Measurements from ENCODE around the gene ULK4.

DNA sequence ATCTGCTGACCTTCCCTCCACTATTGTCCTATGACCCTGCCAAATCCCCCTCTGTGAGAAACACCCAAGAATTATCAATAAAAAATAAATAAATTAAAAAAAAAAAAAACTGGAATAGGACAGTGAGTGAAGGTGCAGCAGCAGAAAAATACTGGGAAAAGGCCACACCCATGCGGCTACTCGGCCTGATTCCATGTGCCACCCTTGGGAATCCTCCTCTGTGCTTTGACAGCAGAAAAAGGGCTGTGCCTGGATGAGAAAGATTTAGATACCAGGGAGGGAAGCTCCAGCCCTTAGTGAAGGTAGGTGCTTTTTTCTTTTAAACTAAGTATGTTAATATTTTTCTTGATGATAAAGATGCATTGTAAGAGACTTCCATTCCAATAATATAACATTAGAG lies 654.8 kb downstream of the ULK4 start:
- TF ChIP-seq, protein P1, sequence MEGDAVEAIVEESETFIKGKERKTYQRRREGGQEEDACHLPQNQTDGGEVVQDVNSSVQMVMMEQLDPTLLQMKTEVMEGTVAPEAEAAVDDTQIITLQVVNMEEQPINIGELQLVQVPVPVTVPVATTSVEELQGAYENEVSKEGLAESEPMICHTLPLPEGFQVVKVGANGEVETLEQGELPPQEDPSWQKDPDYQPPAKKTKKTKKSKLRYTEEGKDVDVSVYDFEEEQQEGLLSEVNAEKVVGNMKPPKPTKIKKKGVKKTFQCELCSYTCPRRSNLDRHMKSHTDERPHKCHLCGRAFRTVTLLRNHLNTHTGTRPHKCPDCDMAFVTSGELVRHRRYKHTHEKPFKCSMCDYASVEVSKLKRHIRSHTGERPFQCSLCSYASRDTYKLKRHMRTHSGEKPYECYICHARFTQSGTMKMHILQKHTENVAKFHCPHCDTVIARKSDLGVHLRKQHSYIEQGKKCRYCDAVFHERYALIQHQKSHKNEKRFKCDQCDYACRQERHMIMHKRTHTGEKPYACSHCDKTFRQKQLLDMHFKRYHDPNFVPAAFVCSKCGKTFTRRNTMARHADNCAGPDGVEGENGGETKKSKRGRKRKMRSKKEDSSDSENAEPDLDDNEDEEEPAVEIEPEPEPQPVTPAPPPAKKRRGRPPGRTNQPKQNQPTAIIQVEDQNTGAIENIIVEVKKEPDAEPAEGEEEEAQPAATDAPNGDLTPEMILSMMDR (IDR thresholded peaks at IDR 0.05; ENCODE audit: low read depth, low read length, poor library complexity, severe bottlenecking): no peak
- TF ChIP-seq EZH2phosphoT487 (IDR thresholded peaks at IDR 0.05; ENCODE audit: borderline replicate concordance, low read length): no peak

Measured in DOHH2 (cell line).